H1 (cell line): ENCODE data around the gene SP1. TPM values are rescaled to one million over a fixed set of nuclear protein-coding genes. Genes with fewer than 3 reads are reported as not detected.

Experiments
- CTCF ChIA-PET: fragments of 300-600 bp; sonication (Branson Sonifier 250); formaldehyde crosslinking; loops from one replicate; lab custom pipeline; 2021; ENCODE audit not compliant: partially characterized antibody; lab: Charles Lee
- POLR2A ChIA-PET: fragments of 300-600 bp; sonication (Branson Sonifier 250); formaldehyde crosslinking; loops from one replicate; lab custom pipeline; 2021; ENCODE audit warnings: inconsistent platforms; ENCODE audit not compliant: partially characterized antibody; lab: Charles Lee
- DNase-seq, 2 experiments: peaks; one replicate each; pipeline versions ENCODE4 v3.0.0 to v3.0.0-alpha.2; 2010 to 2022; ENCODE audit warnings: low spot score in 2 of 2, low read depth in 1 of 2, mixed read lengths in 1 of 2
- FAIRE-seq: peaks from 2 replicates; lab custom pipeline; 2011; peaks lifted over from hg19 to GRCh38; lab: Jason Lieb, UNC
- H2AFZ ChIP-seq: 2 replicates; pipeline ENCODE4 v1.8.1; 2012; ENCODE audit warnings: low read length, inconsistent platforms
- H2AK5ac ChIP-seq: 2 replicates; pipeline ENCODE4 v1.6.1; 2013; ENCODE audit warnings: low read depth, low read length
- H2BK120ac ChIP-seq: replicated peaks from 2 replicates; pipeline ENCODE3; 2013; ENCODE audit warnings: low read depth, low read length, inconsistent platforms
- H2BK12ac ChIP-seq: 2 replicates; pipeline ENCODE4 v1.6.1; 2013; ENCODE audit warnings: low read depth, low read length
- H2BK15ac ChIP-seq: 2 replicates; pipeline ENCODE4 v1.6.1; 2013; ENCODE audit warnings: low read length
- H2BK20ac ChIP-seq: 2 replicates; pipeline ENCODE4 v1.6.1; 2013; ENCODE audit warnings: low read length
- H2BK5ac ChIP-seq: 2 replicates; pipeline ENCODE4 v1.6.1; 2013; ENCODE audit warnings: low read depth, low read length
- H3K14ac ChIP-seq: 2 replicates; pipeline ENCODE4 v1.6.1; 2013; ENCODE audit warnings: inconsistent platforms; ENCODE audit not compliant: insufficient read length
- H3K18ac ChIP-seq: 2 replicates; pipeline ENCODE4 v1.6.1; 2013; ENCODE audit warnings: low read length; ENCODE audit errors: extremely low read depth
- H3K23ac ChIP-seq: 2 replicates; pipeline ENCODE4 v1.6.1; 2013; ENCODE audit warnings: inconsistent platforms; ENCODE audit not compliant: insufficient read length
- H3K23me2 ChIP-seq: 2 replicates; pipeline ENCODE4 v1.6.1; 2013; ENCODE audit warnings: low read depth, low read length
- H3K27ac ChIP-seq: 2 replicates; pipeline ENCODE4 v1.6.1; 2011; ENCODE audit warnings: low read depth, low read length, inconsistent platforms
- H3K27me3 ChIP-seq, 4 experiments: replicated peaks in 1 of 4; 1 replicate in 1 of 4; 2 replicates in 3 of 4; pipeline versions ENCODE4 v1.6.1 to v1.8.1; 2011 to 2013; ENCODE audit warnings: low read length in 3 of 4, mild to moderate bottlenecking in 3 of 4, inconsistent platforms in 2 of 4, mixed read lengths in 2 of 4, moderate library complexity in 1 of 4; ENCODE audit not compliant: control insufficient read depth in 3 of 4, insufficient read depth in 3 of 4; ENCODE audit errors: extremely low read depth in 1 of 4
- H3K36me3 ChIP-seq, 4 experiments: 2 replicates each; pipeline versions ENCODE4 v1.6.1 to v1.8.1; 2011 to 2013; ENCODE audit warnings: mild to moderate bottlenecking in 4 of 4, low read length in 3 of 4, moderate library complexity in 2 of 4, control low read depth in 1 of 4, inconsistent platforms in 1 of 4; ENCODE audit not compliant: insufficient read depth in 4 of 4, control insufficient read depth in 2 of 4
- H3K4ac ChIP-seq: replicated peaks from 2 replicates; pipeline ENCODE3; 2013; ENCODE audit warnings: low read length, low read depth, mixed read lengths, inconsistent platforms; ENCODE audit not compliant: insufficient read length
- H3K4me1 ChIP-seq, 4 experiments: replicated peaks in 1 of 4; 1 replicate in 1 of 4; 2 replicates in 3 of 4; pipeline versions ENCODE4 v1.6.1 to v1.8.1; 2011 to 2013; ENCODE audit warnings: low read length in 3 of 4, inconsistent platforms in 2 of 4, mixed read lengths in 1 of 4; ENCODE audit not compliant: insufficient read depth in 4 of 4, control insufficient read depth in 3 of 4
- H3K4me2 ChIP-seq, 2 experiments: 2 replicates each; pipeline versions ENCODE4 v1.6.1 to v1.8.1; 2011 to 2013; ENCODE audit warnings: low read depth in 2 of 2, low read length in 2 of 2, control low read depth in 1 of 2, inconsistent platforms in 1 of 2, mild to moderate bottlenecking in 1 of 2; ENCODE audit not compliant: insufficient read depth in 1 of 2
- H3K4me3 ChIP-seq, 4 experiments: fragments of 200-600, 300-600 bp in 1 of 4; sonication (generic), shearing (Covaris generic), sonication (Bioruptor Twin) in 1 of 4; 2 replicates each; pipeline versions ENCODE4 v1.5.1 to v1.8.1; 2011 to 2016; ENCODE audit warnings: low read length in 4 of 4, low read depth in 3 of 4, control low read depth in 2 of 4, inconsistent platforms in 2 of 4, mild to moderate bottlenecking in 2 of 4, mixed read lengths in 1 of 4, moderate library complexity in 1 of 4; ENCODE audit not compliant: insufficient read depth in 2 of 4; ENCODE audit errors: extremely low read depth in 1 of 4
- H3K56ac ChIP-seq: replicated peaks from 2 replicates; pipeline ENCODE3; 2013; ENCODE audit warnings: low read depth, mild to moderate bottlenecking, mixed read lengths, low read length, inconsistent platforms; ENCODE audit not compliant: insufficient read length
- H3K79me1 ChIP-seq: 2 replicates; pipeline ENCODE4 v1.6.1; 2013; ENCODE audit warnings: low read depth, low read length, control low read depth
- H3K79me2 ChIP-seq, 2 experiments: 2 replicates each; pipeline versions ENCODE4 v1.6.1 to v1.8.1; 2012 to 2013; ENCODE audit warnings: low read length in 2 of 2, mild to moderate bottlenecking in 2 of 2, inconsistent platforms in 1 of 2; ENCODE audit not compliant: insufficient read depth in 2 of 2, control insufficient read depth in 1 of 2
- H3K9ac ChIP-seq, 4 experiments: replicated peaks in 1 of 4; 1 replicate in 1 of 4; 2 replicates in 3 of 4; pipeline versions ENCODE4 v1.6.1 to v1.8.1; 2011 to 2013; ENCODE audit warnings: low read depth in 3 of 4, low read length in 3 of 4, control low read depth in 2 of 4, mild to moderate bottlenecking in 2 of 4, moderate library complexity in 2 of 4, inconsistent platforms in 1 of 4; ENCODE audit errors: extremely low read depth in 1 of 4
- H3K9me3 ChIP-seq, 2 experiments: 2 replicates each; pipeline versions ENCODE4 v1.6.1 to v1.8.1; 2012 to 2013; ENCODE audit warnings: mild to moderate bottlenecking in 2 of 2, moderate library complexity in 2 of 2, control low read depth in 1 of 2, inconsistent platforms in 1 of 2, low read depth in 1 of 2, low read length in 1 of 2, mixed read lengths in 1 of 2; ENCODE audit not compliant: insufficient read depth in 2 of 2
- H4K20me1 ChIP-seq, 2 experiments: replicated peaks in 1 of 2; 2 replicates each; pipeline versions ENCODE3 to v1.8.1; 2011 to 2013; ENCODE audit warnings: inconsistent platforms in 2 of 2, low read length in 2 of 2, mild to moderate bottlenecking in 1 of 2; ENCODE audit not compliant: insufficient read depth in 2 of 2, control insufficient read depth in 1 of 2
- H4K5ac ChIP-seq: 2 replicates; pipeline ENCODE4 v1.6.1; 2013; ENCODE audit warnings: low read length, low read depth, mixed read lengths, inconsistent platforms; ENCODE audit not compliant: insufficient read length
- H4K8ac ChIP-seq: 2 replicates; pipeline ENCODE4 v1.8.0; 2013; ENCODE audit warnings: mild to moderate bottlenecking, moderate library complexity, low read length, inconsistent platforms; ENCODE audit not compliant: insufficient read depth; ENCODE audit errors: extremely low read depth
- H4K91ac ChIP-seq: replicated peaks from 2 replicates; pipeline ENCODE3; 2013; ENCODE audit warnings: low read length, mixed read lengths, inconsistent platforms; ENCODE audit not compliant: insufficient read length
- BCL11A ChIP-seq, 2 experiments: IDR thresholded peaks; one replicate each; pipeline ENCODE4 v1.6.1; 2011; ENCODE audit warnings: low read depth in 2 of 2, low read length in 2 of 2, mild to moderate bottlenecking in 2 of 2
- CBX5 ChIP-seq: fragments of 300-800, 300-1000 bp; sonication (generic); IDR thresholded peaks from 2 replicates; pipeline ENCODE4 v1.7.1; 2016; ENCODE audit warnings: antibody characterized with exemption, low read length, low read depth
- CREB1 ChIP-seq: IDR thresholded peaks from 2 replicates; pipeline ENCODE4 v1.6.1; 2012; ENCODE audit warnings: inconsistent platforms
- HDAC2 ChIP-seq, 2 experiments: fragments of 300-600 bp in 1 of 2; sonication (generic) in 1 of 2; IDR thresholded peaks; 2 replicates each; pipeline ENCODE4 v1.6.1; 2011 to 2012; ENCODE audit warnings: low read depth in 2 of 2, low read length in 2 of 2, mild to moderate bottlenecking in 2 of 2, moderate library complexity in 2 of 2, borderline replicate concordance in 1 of 2, inconsistent platforms in 1 of 2
- JUN ChIP-seq: IDR thresholded peaks from 2 replicates; pipeline ENCODE4 v1.6.1; 2011; ENCODE audit warnings: low read depth, mild to moderate bottlenecking, improper control_type of control experiment, low read length
- NANOG ChIP-seq: IDR thresholded peaks from 2 replicates; pipeline ENCODE4 v1.6.1; 2011; ENCODE audit warnings: low read length, low read depth, mild to moderate bottlenecking, inconsistent platforms; ENCODE audit not compliant: insufficient read depth, poor library complexity, severe bottlenecking
- PHF8 ChIP-seq: fragments of 200-600 bp; sonication (generic); conservative IDR thresholded peaks from 2 replicates; pipeline ENCODE4 v1.7.1; 2012; ENCODE audit warnings: low read depth, mild to moderate bottlenecking, inconsistent platforms, low read length, moderate library complexity
- RBBP5 ChIP-seq: IDR thresholded peaks from 2 replicates; pipeline ENCODE4 v1.7.1; 2012; ENCODE audit warnings: low read depth, mild to moderate bottlenecking, inconsistent platforms, low read length, moderate library complexity, borderline replicate concordance
- RXRA ChIP-seq: IDR thresholded peaks from 2 replicates; pipeline ENCODE4 v1.6.1; 2011; ENCODE audit warnings: low read depth, mild to moderate bottlenecking, low read length, moderate library complexity; ENCODE audit not compliant: insufficient read depth
- SIN3A ChIP-seq, 2 experiments: IDR thresholded peaks in 1 of 2; conservative IDR thresholded peaks in 1 of 2; 2 replicates each; pipeline ENCODE4 v1.6.1; 2011 to 2012; ENCODE audit warnings: low read length in 2 of 2, improper control_type of control experiment in 1 of 2, low read depth in 1 of 2, mild to moderate bottlenecking in 1 of 2
- SIX5 ChIP-seq: IDR thresholded peaks from 2 replicates; pipeline ENCODE4 v1.6.1; 2011; ENCODE audit warnings: mild to moderate bottlenecking, low read depth, low read length
- TEAD4 ChIP-seq: IDR thresholded peaks from 2 replicates; pipeline ENCODE4 v1.6.1; 2012; ENCODE audit warnings: low read depth, low read length, inconsistent platforms, mixed read lengths
- WGBS, 2 experiments: shearing (Covaris generic) in 1 of 2; methylation state at CpG; one replicate each; pipeline versions ENCODE4 v1.1.6 to v1.1.7; 2013 to 2015; ENCODE audit warnings: low lambda C conversion rate in 2 of 2, mixed read lengths in 2 of 2, inconsistent platforms in 1 of 2, low coverage in 1 of 2, missing lambda C conversion rate in 1 of 2; ENCODE audit not compliant: insufficient replicate concordance in 2 of 2, insufficient coverage in 1 of 2, insufficient read length in 1 of 2; ENCODE audit errors: extremely low coverage in 1 of 2, missing lambda C conversion rate in 1 of 2; 5-methylcytosine and 5-hydroxymethylcytosine counted together
- polyA plus RNA-seq, 7 experiments: library from polyadenylated mRNA; depleted of rRNA in 3 of 7; stranded (reverse) in 5 of 7; unstranded in 2 of 7; fragments of >200 nt in 5 of 7; fragments of 200-250 nt in 2 of 7; gene quantifications; 1 replicate in 5 of 7; 2 replicates in 1 of 7; 4 replicates in 1 of 7; pipeline versions ENCODE4 v1.2.1 to v1.2.3, GENCODE V29; 2011 to 2013; ENCODE audit warnings: missing spikeins in 2 of 7, mixed read lengths in 2 of 7
- total RNA-seq: library from RNA; stranded (reverse); fragmentation: NEBNext Ultra II Directional; extraction: Animal tissue kit (Norgen Biotek cat#: 25700); gene quantifications from 2 replicates; pipeline ENCODE4 v1.2.1, GENCODE V29; 2021

SP1 gene
- total and polyA plus RNA-seq, 2 of the 8 experiments (the other 6 are each of a cell fraction or from before 2014, with no cell fraction given), result 50.7 to 75.2 TPM

- no peaks in the 10 kb centered on the region for H3K79me2 ChIP-seq
- 83% methylated on average over 1 of the region's 6 CpGs; no CpG with 5 or more reads in 1 of the 2 experiments for WGBS, 2 experiments
- no peak overlapping the region for H3K4me2 ChIP-seq
- no peak overlapping the region for H2AK5ac ChIP-seq
- no peak overlapping the region for H2BK15ac ChIP-seq
- H2BK120ac ChIP-seq, result no peak overlapping the region
- H3K4ac ChIP-seq, result no peak overlapping the region
- no peak for FAIRE-seq
- H3K27ac ChIP-seq, result no peak overlapping the region
- no peaks in the 10 kb centered on the region for H4K20me1 ChIP-seq
- H4K91ac ChIP-seq, result no peak overlapping the region
- no peaks in the 10 kb centered on the region for H3K9me3 ChIP-seq
- H2BK5ac ChIP-seq, result no peak overlapping the region
- H3K14ac ChIP-seq, result no peak overlapping the region
- no peak overlapping the region for H2BK20ac ChIP-seq
- no peaks in the 10 kb centered on the region for H3K36me3 ChIP-seq
- no peak overlapping the region for H3K9ac ChIP-seq
- H3K79me1 ChIP-seq, result no peaks in the 10 kb centered on the region
- H3K18ac ChIP-seq, result no peak overlapping the region
- POLR2A ChIA-PET, result interaction anchor here (0.9 to 1.0 kb wide), 2 partner anchors 14 to 75 kb away, joined by 3 read pairs; no protein-coding TSS in a partner anchor
- no peak for DNase-seq
- H4K5ac ChIP-seq, result no peak overlapping the region
- H2AFZ ChIP-seq, result no peak overlapping the region
- H3K23ac ChIP-seq, result no peak overlapping the region
- 0 out of 2 replicates have a peak, but pooled peaks cover 2% of the 10 kb centered on the region for H3K23me2 ChIP-seq
- TF ChIP-seq RBBP5 (no peak), TEAD4 (no peak), CREB1 (no peak), RXRA (no peak), JUN (no peak), NANOG (no peak), HDAC2 (IDR thresholded peaks at IDR 0.05; ENCODE audit: borderline replicate concordance in 1 of 2, low read depth in 2 of 2, low read length in 2 of 2) (no peak), PHF8 (no peak), SIN3A (conservative IDR thresholded peaks at IDR 0.05 in 1 of 2, IDR thresholded peaks at IDR 0.05 in 1 of 2; ENCODE audit: low read depth in 1 of 2, low read length in 2 of 2) (no peak), CBX5 (no peak), BCL11A (IDR thresholded peaks at IDR 0.05; ENCODE audit: low read depth in 2 of 2, low read length in 2 of 2) (no peak), SIX5 (no peak)
- peaks cover 0 to 22% (median 1%) of the 10 kb centered on the region in 4 experiments; a peak in 4 of 7 replicates for H3K4me1 ChIP-seq
- no peak overlapping the region; the same call in 1 of the 2 replicates for H4K8ac ChIP-seq
- CTCF ChIA-PET, result interaction anchor here (1.5 to 21.2 kb wide), 3 partner anchors 11 to 15 kb away, joined by 7 to 381 read pairs (median 7); no protein-coding TSS in a partner anchor
- no peak overlapping the region for H2BK12ac ChIP-seq
- no peak overlapping the region for H3K4me3 ChIP-seq
- H3K27me3 ChIP-seq, result peaks cover 0 to 15% (median 6%) of the 10 kb centered on the region in 4 experiments; a peak in 4 of 7 replicates
- no peak overlapping the region for H3K56ac ChIP-seq
These were observed 41.1 kb upstream of the SP1 start for GRCh38 chr12:53338916-53339315.
